ENCODE measurements around the gene CCDC87.
"Not testable (repeated sequence)": the region's sequence is repeated elsewhere in the genome, so short reads cannot be mapped to it uniquely, and the experiment has no call there.

The CCDC87 gene

DNA sequence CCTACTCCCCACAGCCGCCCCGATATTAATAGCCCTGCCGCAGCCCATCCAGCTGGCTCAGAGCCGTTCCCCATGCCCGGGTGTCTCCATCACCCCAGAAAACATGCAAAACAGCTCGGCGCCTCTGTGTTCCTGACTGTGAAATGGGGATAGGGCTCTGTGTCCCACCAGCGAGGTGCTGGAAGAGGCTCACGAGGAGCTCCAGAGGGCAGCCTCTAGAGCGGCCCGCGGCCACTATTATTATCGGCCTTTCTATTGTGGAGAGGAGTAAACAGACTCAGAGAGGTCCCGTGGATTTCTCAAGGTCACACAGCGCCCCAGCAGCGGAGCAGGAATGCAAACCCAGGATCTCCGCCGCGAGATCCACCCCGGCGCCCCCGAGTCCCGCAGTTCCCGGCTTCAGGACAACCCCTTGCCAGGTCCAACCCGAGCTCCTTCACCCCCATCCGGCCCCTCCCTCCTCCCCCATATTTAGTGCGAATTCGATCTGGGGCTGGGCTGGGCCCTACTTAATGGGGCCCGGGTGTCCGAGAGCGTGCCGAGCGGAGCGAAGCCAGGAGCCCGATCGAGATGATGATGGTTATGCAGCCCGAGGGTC, 46.4 kb downstream of the CCDC87 start, which contains the start of gene ACTN3:
Gene ACTN3 (plus strand): TSS at position 536 of the 598 bp plus-strand sequence. CDS start 35 bp downstream, at position 571.
- DNase-seq (ENCODE audit: insufficient read length) (peak; percentile 52), FAIRE-seq (no peak)
- TF ChIP-seq POLR2A (IDR thresholded peaks at IDR 0.05; ENCODE audit: low read depth, low read length) (no peak), POLR2AphosphoS5 (IDR thresholded peaks at IDR 0.05; ENCODE audit: low read depth, low read length) (no peak), TAF1 (IDR thresholded peaks at IDR 0.05; ENCODE audit: borderline replicate concordance, low read depth, low read length) (no peak)

DNA sequence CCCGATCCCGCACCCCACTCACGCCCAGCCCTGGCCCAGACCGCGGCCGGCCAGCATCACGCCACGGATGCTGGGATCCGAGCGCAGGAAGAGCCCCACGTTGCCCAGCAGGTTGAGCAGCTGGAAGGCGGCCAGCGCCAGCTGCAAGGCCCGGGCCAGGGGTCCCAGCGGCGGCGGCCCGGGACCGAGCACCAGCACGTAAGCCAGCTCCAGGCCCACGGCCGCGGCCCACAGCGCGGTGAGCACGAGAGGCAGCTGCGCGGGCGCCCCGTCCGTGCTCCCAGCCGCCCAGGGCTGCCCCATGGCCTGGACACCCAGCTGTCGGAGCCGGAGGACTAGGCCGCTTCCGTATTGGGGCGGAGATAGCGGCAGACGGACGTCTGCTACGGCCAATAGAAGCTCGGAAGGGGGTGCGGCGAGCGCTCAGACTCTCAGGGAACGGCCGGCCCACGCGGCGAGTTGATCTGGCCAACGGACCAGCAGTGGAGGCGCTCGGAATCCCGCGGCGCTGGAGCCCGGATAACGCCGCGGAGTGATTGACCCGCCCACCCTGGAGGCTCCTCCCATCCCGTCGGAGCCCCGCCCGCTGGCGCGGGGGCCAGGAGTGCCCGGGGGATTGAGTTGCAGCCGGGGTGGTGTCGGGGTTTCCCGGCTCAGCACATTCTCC, 47.0 kb downstream of the CCDC87 start, which contains the start of gene ZDHHC24:
Gene ZDHHC24 (minus strand): TSS at position 348 of the 667 bp plus-strand sequence. CDS start 45 bp downstream, at position 303.
- FAIRE-seq: peak; percentile 99
- TF ChIP-seq POLR2A (IDR thresholded peaks at IDR 0.05; ENCODE audit: low read depth, low read length): peak; percentile 76
- TF ChIP-seq POLR2AphosphoS5 (IDR thresholded peaks at IDR 0.05; ENCODE audit: low read depth, low read length): peak; percentile 37; the same call in 1 of the 2 replicates
- TF ChIP-seq TAF1 (IDR thresholded peaks at IDR 0.05; ENCODE audit: borderline replicate concordance, low read depth, low read length): peak; percentile 33; the same call in 1 of the 2 replicates

DNA sequence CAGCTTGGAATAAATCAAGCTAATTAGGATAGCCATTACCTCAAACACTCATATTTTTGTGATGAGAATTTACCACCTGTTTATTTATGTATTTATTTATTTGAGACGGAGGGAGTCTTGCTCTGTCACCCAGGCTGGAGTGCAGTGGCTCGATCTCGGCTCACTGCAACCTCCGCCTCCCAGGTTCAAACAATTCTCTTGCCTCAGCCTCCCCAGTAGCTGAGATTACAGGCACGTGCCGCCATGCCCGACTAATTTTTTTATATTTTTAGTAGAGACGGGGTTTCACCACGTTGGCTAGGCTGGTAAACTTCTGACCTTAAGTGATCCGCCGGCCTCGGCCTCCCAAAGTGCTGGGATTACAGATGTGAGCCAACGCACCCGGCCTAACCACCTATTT, 47.9 kb downstream of the CCDC87 start:
- DNase-seq (ENCODE audit: insufficient read length); FAIRE-seq: not testable (repeated sequence)

More for the DNA sequence above, 47.0 kb downstream of the CCDC87 start, which contains the start of gene ZDHHC24:
- DNase-seq (ENCODE audit: insufficient read length): peak; percentile 96

DNA sequence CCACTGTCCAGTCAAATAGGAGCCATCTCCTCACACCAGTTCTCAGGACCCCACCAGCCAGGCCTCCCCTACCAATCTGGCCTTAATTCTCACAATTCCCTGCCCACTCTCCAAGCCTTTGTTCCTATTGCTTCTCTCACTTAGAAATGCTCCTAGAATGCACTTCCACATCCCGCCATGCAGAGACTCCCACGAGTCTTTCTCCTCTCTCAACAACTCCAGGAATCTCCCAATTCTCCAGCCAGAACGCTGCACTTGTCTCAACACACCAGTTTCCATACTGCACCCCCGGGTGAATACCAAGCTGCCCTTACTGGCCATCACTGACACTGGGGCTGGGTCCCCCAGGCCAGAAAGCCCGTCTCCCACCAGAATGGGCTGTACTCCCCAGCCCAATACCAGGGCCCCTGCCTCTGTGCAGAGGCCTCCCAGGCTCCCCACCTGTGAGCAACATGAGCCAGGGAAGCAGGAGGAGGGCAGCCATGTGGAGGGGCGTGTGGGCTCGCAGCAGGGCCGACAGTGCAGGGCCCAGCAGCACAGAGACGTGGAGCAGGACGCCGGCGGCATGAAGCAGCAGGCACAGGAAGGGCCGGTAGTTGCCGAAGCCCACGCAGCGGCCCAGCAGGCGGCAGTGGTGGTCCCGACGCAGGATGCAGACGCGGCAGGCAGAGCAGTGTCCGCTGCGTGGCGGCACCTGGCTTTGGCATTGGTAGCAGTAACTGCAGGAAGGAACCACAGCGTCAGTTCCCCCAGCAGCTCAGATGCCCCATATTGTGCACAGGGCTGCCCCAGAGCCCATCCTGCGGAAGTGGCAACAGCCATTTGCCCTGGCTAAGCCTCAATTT, 49.4 kb downstream of the CCDC87 start:
- peak; percentile 98 for FAIRE-seq

DNA sequence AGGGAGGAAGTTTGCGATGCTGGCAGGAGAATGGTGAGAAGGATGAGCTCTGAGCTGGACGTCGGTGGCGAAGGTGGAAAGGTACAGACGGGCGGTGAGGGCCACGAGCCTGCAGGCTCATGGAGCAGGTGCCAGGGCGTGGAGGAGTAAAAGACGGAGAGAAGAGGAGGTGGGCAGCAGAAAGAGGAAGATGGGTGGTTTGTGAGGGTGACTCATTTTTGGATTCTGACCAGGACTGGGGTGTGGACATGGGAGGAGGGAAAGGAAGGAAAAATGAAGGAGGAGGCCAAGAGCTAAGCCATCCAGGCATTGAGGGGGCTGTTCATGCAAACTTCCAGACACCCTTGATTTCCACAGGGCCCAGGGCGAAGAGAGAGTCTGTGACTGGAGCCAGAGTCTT, 50.5 kb downstream of the CCDC87 start:
- DNase-seq (ENCODE audit: insufficient read length): no peak
- TF ChIP-seq POLR2A (IDR thresholded peaks at IDR 0.05; ENCODE audit: low read depth, low read length) (no peak), TAF1 (IDR thresholded peaks at IDR 0.05; ENCODE audit: borderline replicate concordance, low read depth, low read length) (no peak), POLR2AphosphoS5 (IDR thresholded peaks at IDR 0.05; ENCODE audit: low read depth, low read length) (no peak)

More for the DNA sequence above, 49.4 kb downstream of the CCDC87 start:
- peak; percentile 58 for DNase-seq (ENCODE audit: insufficient read length)
- no peak for TF ChIP-seq TAF1 (IDR thresholded peaks at IDR 0.05; ENCODE audit: borderline replicate concordance, low read depth, low read length)
- no peak for TF ChIP-seq POLR2AphosphoS5 (IDR thresholded peaks at IDR 0.05; ENCODE audit: low read depth, low read length)
- peak; percentile 45; the same call in 1 of the 2 replicates for TF ChIP-seq POLR2A (IDR thresholded peaks at IDR 0.05; ENCODE audit: low read depth, low read length)

DNA sequence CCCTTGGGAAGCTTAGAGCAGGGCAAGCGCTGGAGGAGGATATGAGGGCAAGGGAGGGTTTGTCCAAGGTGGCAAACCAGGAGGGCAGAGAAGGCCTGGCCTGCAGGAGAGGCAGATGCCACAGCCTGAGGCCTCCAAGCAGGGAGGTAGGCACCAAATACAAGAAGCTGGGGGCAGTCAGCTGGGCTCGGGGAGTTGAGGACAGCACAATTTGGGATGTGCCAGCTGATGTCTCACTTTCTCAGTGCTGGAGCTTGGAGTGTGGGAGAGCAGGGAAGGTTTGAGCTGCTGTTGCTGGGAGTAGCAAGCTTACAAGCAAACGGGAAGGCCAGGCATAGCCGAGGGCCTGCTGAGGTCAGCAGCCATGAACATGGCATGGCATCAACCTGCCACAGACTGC, 51.0 kb downstream of the CCDC87 start:
- no peak for DNase-seq (ENCODE audit: insufficient read length)
- TF ChIP-seq POLR2A (IDR thresholded peaks at IDR 0.05; ENCODE audit: low read depth, low read length) (no peak), POLR2AphosphoS5 (IDR thresholded peaks at IDR 0.05; ENCODE audit: low read depth, low read length) (no peak), TAF1 (IDR thresholded peaks at IDR 0.05; ENCODE audit: borderline replicate concordance, low read depth, low read length) (no peak)
- no peak for FAIRE-seq

More for the DNA sequence above, 50.5 kb downstream of the CCDC87 start:
- FAIRE-seq: no peak

DNA sequence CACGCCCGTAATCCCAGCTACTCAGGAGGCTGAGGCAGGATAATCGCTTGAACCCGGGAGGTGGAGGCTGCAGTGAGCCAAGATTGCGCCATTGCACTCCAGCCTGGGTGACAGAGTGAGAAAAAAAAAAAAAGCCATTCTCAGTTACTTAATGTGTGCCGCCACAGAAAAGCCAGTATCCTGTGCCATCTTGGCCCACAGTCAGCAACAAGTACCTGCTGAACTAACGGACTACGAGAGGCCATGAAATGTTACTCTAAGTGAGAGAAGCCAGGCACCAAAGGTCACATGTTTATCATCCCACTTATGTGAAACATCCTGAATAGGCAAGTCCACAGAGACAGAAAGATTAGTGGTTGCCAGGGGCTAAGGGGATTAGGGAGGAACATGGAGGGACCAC, 52.3 kb downstream of the CCDC87 start:
- DNase-seq (ENCODE audit: insufficient read length); FAIRE-seq: not testable (repeated sequence)

Data from GM12892 (cell line).